H9 (cell line): ENCODE measurements around the gene TAGLN2. TPM values are rescaled to one million over a fixed set of nuclear protein-coding genes. Genes with fewer than 3 reads are reported as not detected.

Experiments used
- DNase-seq: peaks from one replicate; pipeline ENCODE4 v3.0.0-alpha.2; 2017
- H2AFZ ChIP-seq: one replicate; pipeline ENCODE4 v1.6.1; 2013; ENCODE audit warnings: mild to moderate bottlenecking, low read length, control low read depth, moderate library complexity
- H2AK5ac ChIP-seq: 2 replicates; pipeline ENCODE4 v1.6.1; 2013; ENCODE audit warnings: low read length, control low read depth, mixed read lengths; ENCODE audit not compliant: insufficient read length
- H2BK120ac ChIP-seq: one replicate; pipeline ENCODE4 v1.6.1; 2013; ENCODE audit warnings: low read depth, mild to moderate bottlenecking, low read length, control low read depth, inconsistent platforms; ENCODE audit not compliant: poor library complexity, severe bottlenecking
- H2BK12ac ChIP-seq: 2 replicates; pipeline ENCODE4 v1.6.1; 2013; ENCODE audit warnings: low read length, control low read depth, mixed read lengths, low read depth; ENCODE audit not compliant: insufficient read length
- H2BK15ac ChIP-seq: 2 replicates; pipeline ENCODE4 v1.6.1; 2013; ENCODE audit warnings: low read depth, low read length, control low read depth
- H2BK20ac ChIP-seq: one replicate; pipeline ENCODE4 v1.6.1; 2013; ENCODE audit warnings: low read depth, mild to moderate bottlenecking, low read length, control low read depth, inconsistent platforms; ENCODE audit not compliant: poor library complexity, severe bottlenecking
- H2BK5ac ChIP-seq: 2 replicates; pipeline ENCODE4 v1.6.1; 2013; ENCODE audit warnings: low read length, control low read depth, mixed read lengths; ENCODE audit not compliant: insufficient read length
- H3K14ac ChIP-seq: 2 replicates; pipeline ENCODE4 v1.6.1; 2013; ENCODE audit warnings: low read length, control low read depth; ENCODE audit not compliant: insufficient read depth
- H3K18ac ChIP-seq: 2 replicates; pipeline ENCODE4 v1.6.1; 2013; ENCODE audit warnings: low read depth, mild to moderate bottlenecking, mixed read lengths, low read length, control low read depth; ENCODE audit not compliant: insufficient read length
- H3K23ac ChIP-seq: 2 replicates; pipeline ENCODE4 v1.6.1; 2013; ENCODE audit warnings: low read length, control low read depth, mixed read lengths, low read depth; ENCODE audit not compliant: insufficient read length
- H3K23me2 ChIP-seq: 2 replicates; pipeline ENCODE4 v1.6.1; 2013; ENCODE audit warnings: low read depth, mild to moderate bottlenecking, mixed read lengths, low read length, control low read depth; ENCODE audit not compliant: insufficient read length, poor library complexity, severe bottlenecking
- H3K27ac ChIP-seq: 2 replicates; pipeline ENCODE4 v1.5.1; 2013; ENCODE audit warnings: low read length, control low read depth, mixed read lengths, low read depth; ENCODE audit not compliant: insufficient read length
- H3K27me3 ChIP-seq: 2 replicates; pipeline ENCODE4 v1.6.1; 2013; ENCODE audit warnings: low read length, control low read depth, inconsistent platforms; ENCODE audit not compliant: insufficient read depth
- H3K4ac ChIP-seq: 2 replicates; pipeline ENCODE4 v1.6.1; 2013; ENCODE audit warnings: low read depth, mild to moderate bottlenecking, control low read depth, inconsistent platforms, low read length, moderate library complexity
- H3K4me1 ChIP-seq: 2 replicates; pipeline ENCODE4 v1.6.1; 2013; ENCODE audit warnings: low read length, control low read depth, inconsistent platforms; ENCODE audit not compliant: insufficient read depth
- H3K4me2 ChIP-seq: 2 replicates; pipeline ENCODE4 v1.6.1; 2013; ENCODE audit warnings: low read length, control low read depth, mixed read lengths; ENCODE audit not compliant: insufficient read length, insufficient read depth
- H3K56ac ChIP-seq: 2 replicates; pipeline ENCODE4 v1.6.1; 2013; ENCODE audit warnings: low read depth, mild to moderate bottlenecking, mixed read lengths, low read length, control low read depth; ENCODE audit not compliant: insufficient read length
- H3K79me1 ChIP-seq: 2 replicates; pipeline ENCODE4 v1.6.1; 2013; ENCODE audit warnings: low read depth, mild to moderate bottlenecking, moderate library complexity, low read length, control low read depth, inconsistent platforms; ENCODE audit not compliant: insufficient read depth, poor library complexity, severe bottlenecking
- H3K79me2 ChIP-seq: 2 replicates; pipeline ENCODE4 v1.6.1; 2013; ENCODE audit warnings: low read length, control low read depth, inconsistent platforms; ENCODE audit not compliant: insufficient read depth
- H3K9ac ChIP-seq: 2 replicates; pipeline ENCODE4 v1.6.1; 2013; ENCODE audit warnings: low read length, control low read depth, mixed read lengths; ENCODE audit not compliant: insufficient read length; ENCODE audit errors: extremely low read depth
- H3K9me3 ChIP-seq: one replicate; pipeline ENCODE4 v1.6.1; 2013; ENCODE audit warnings: low read depth, low read length, inconsistent platforms; ENCODE audit not compliant: control insufficient read depth
- H3T11ph ChIP-seq: one replicate; pipeline ENCODE4 v1.6.1; 2013; ENCODE audit warnings: mild to moderate bottlenecking, low read length, control low read depth, inconsistent platforms
- H4K20me1 ChIP-seq: one replicate; pipeline ENCODE4 v1.6.1; 2013; ENCODE audit not compliant: control insufficient read depth, insufficient read length, insufficient read depth
- H4K5ac ChIP-seq: 2 replicates; pipeline ENCODE4 v1.6.1; 2013; ENCODE audit warnings: low read depth, mild to moderate bottlenecking, mixed read lengths, low read length, control low read depth; ENCODE audit not compliant: insufficient read length
- H4K8ac ChIP-seq: replicated peaks from 2 replicates; pipeline ENCODE4 v1.6.1; 2013; ENCODE audit warnings: low read length, control low read depth, mixed read lengths, low read depth; ENCODE audit not compliant: insufficient read length
- H4K91ac ChIP-seq: 2 replicates; pipeline ENCODE4 v1.6.1; 2013; ENCODE audit warnings: low read depth, mild to moderate bottlenecking, moderate library complexity, mixed read lengths, low read length, control low read depth; ENCODE audit not compliant: insufficient read length
- H3K27ac Mint-ChIP-seq, 3 experiments: 2 replicates in 2 of 3; 3 replicates in 1 of 3; pipeline ENCODE4 v1.8.0; 2020 to 2021; ENCODE audit warnings: mixed read lengths in 3 of 3, mild to moderate bottlenecking in 1 of 3, moderate library complexity in 1 of 3
- H3K27me3 Mint-ChIP-seq: 2 replicates; pipeline ENCODE4 v1.8.0; 2021; ENCODE audit warnings: low read depth, mild to moderate bottlenecking, moderate library complexity, mixed read lengths
- H3K36me3 Mint-ChIP-seq, 3 experiments: 2 replicates in 2 of 3; 3 replicates in 1 of 3; pipeline ENCODE4 v1.8.0; 2020 to 2021; ENCODE audit warnings: low read depth in 3 of 3, mixed read lengths in 3 of 3; ENCODE audit not compliant: insufficient read depth in 1 of 3
- H3K4me1 Mint-ChIP-seq, 2 experiments: 2 replicates each; pipeline ENCODE4 v1.8.0; 2020; ENCODE audit warnings: mixed read lengths in 2 of 2
- H3K4me3 Mint-ChIP-seq, 2 experiments: 2 replicates in 1 of 2; 3 replicates in 1 of 2; pipeline ENCODE4 v1.8.0; 2020 to 2021; ENCODE audit warnings: mild to moderate bottlenecking in 2 of 2, mixed read lengths in 2 of 2, moderate library complexity in 1 of 2
- H3K9me3 Mint-ChIP-seq, 2 experiments: 2 replicates in 1 of 2; 3 replicates in 1 of 2; pipeline ENCODE4 v1.8.0; 2020; ENCODE audit warnings: mild to moderate bottlenecking in 2 of 2, mixed read lengths in 2 of 2, moderate library complexity in 1 of 2
- CTCF ChIP-seq: fragments of 200-600 bp; sonication (generic); conservative IDR thresholded peaks from 3 replicates; pipeline ENCODE4 v1.8.0; 2021; ENCODE audit warnings: antibody characterized with exemption, mild to moderate bottlenecking
- WGBS: extraction: QIAGEN DNeasy Blood & Tissue Kit; methylation state at CpG from one replicate; pipeline ENCODE4 v1.1.7; 2013; ENCODE audit warnings: missing lambda C conversion rate, low lambda C conversion rate, mixed read lengths; ENCODE audit not compliant: insufficient read length; ENCODE audit errors: extremely low coverage; 5-methylcytosine and 5-hydroxymethylcytosine counted together
- total RNA-seq: library from RNA; stranded (reverse); gene quantifications from 2 replicates; pipeline ENCODE4 v1.2.1, GENCODE V29; 2021

The TAGLN2 gene
- total RNA-seq, 1 experiment from 2014 or later, result 76.7 TPM

- no peak overlapping the region for H3K18ac ChIP-seq
- H2BK12ac ChIP-seq, result no peak overlapping the region
- H3K4ac ChIP-seq, result no peak overlapping the region
- no peak overlapping the region for H2AK5ac ChIP-seq
- H2BK15ac ChIP-seq, result no peak overlapping the region
- Mint-ChIP-seq H3K27me3 (peaks cover 1% of the 10 kb centered on the region), H3K4me3 (no peak overlapping the region), H3K4me1 (peaks cover 37 to 51% of the 10 kb centered on the region in 2 experiments), H3K36me3 (peaks cover 20 to 27% (median 22%) of the 10 kb centered on the region in 3 experiments), H3K9me3 (no peaks in the 10 kb centered on the region), H3K27ac (peak overlapping the region in 2 of 3 experiments; percentile 23 to 79; a peak in 4 of 7 replicates)
- no peaks in the 10 kb centered on the region; the same call in 1 of the 2 replicates for H3K4me1 ChIP-seq
- no peak overlapping the region for H2BK5ac ChIP-seq
- H3K23me2 ChIP-seq, result no peaks in the 10 kb centered on the region
- no peaks in the 10 kb centered on the region for H3K79me1 ChIP-seq
- no peak overlapping the region for H3K56ac ChIP-seq
- H2BK20ac ChIP-seq, result no peak overlapping the region
- no peak overlapping the region for H3K27ac ChIP-seq
- H3T11ph ChIP-seq, result no peak overlapping the region
- H3K27me3 ChIP-seq, result no peaks in the 10 kb centered on the region
- no peak overlapping the region for H4K5ac ChIP-seq
- no CpG with 5 or more reads among the region's 7 CpGs for WGBS
- H2AFZ ChIP-seq, result no peak overlapping the region
- H4K8ac ChIP-seq, result no peak overlapping the region
- DNase-seq, result no peak
- no peak overlapping the region for H3K9ac ChIP-seq
- no peaks in the 10 kb centered on the region for H3K79me2 ChIP-seq
- H3K4me2 ChIP-seq, result no peak overlapping the region
- no peak overlapping the region for H4K91ac ChIP-seq
- no peaks in the 10 kb centered on the region for H4K20me1 ChIP-seq
- H3K23ac ChIP-seq, result no peak overlapping the region
- no peak for TF ChIP-seq CTCF
- no peak overlapping the region for H2BK120ac ChIP-seq
- no peaks in the 10 kb centered on the region for H3K9me3 ChIP-seq
- no peak overlapping the region for H3K14ac ChIP-seq
These were observed 13.0 kb upstream of the TAGLN2 start for GRCh38 chr1:159938211-159938852.
